H1 (cell line): Measurements from ENCODE around the gene ZSWIM6. TPM values are rescaled to one million over a fixed set of nuclear protein-coding genes. Genes with fewer than 3 reads are reported as not detected.

Experiments
- CBX5 ChIP-seq: fragments of 300-800, 300-1000 bp; sonication (generic); IDR thresholded peaks from 2 replicates; pipeline ENCODE4 v1.7.1; 2016; ENCODE audit warnings: antibody characterized with exemption, low read length, low read depth
- CBX8 ChIP-seq: fragments of 300-800, 300-1000 bp; sonication (generic); IDR thresholded peaks from 2 replicates; pipeline ENCODE4 v1.7.1; 2016; ENCODE audit warnings: low read depth, low read length, borderline replicate concordance
- CEBPB ChIP-seq: IDR thresholded peaks from 2 replicates; pipeline ENCODE4 v1.6.1; 2012; ENCODE audit warnings: low read depth, low read length
- CREB1 ChIP-seq: IDR thresholded peaks from 2 replicates; pipeline ENCODE4 v1.6.1; 2012; ENCODE audit warnings: inconsistent platforms
- EP300 ChIP-seq, 2 experiments: IDR thresholded peaks; 1 replicate in 1 of 2; 2 replicates in 1 of 2; pipeline ENCODE4 v1.6.1; 2011 to 2012; ENCODE audit warnings: low read depth in 2 of 2, low read length in 2 of 2, mild to moderate bottlenecking in 2 of 2, borderline replicate concordance in 1 of 2, inconsistent platforms in 1 of 2, moderate library complexity in 1 of 2
- EZH2 ChIP-seq: fragments of 200-600 bp; sonication (generic); IDR thresholded peaks from 2 replicates; pipeline ENCODE4 v1.7.1; 2012; ENCODE audit warnings: low read depth, mild to moderate bottlenecking, moderate library complexity, low read length, inconsistent platforms; ENCODE audit not compliant: severe bottlenecking
- FOSL1 ChIP-seq: IDR thresholded peaks from 2 replicates; pipeline ENCODE4 v1.6.1; 2011; ENCODE audit warnings: mild to moderate bottlenecking, low read depth, low read length, moderate library complexity; ENCODE audit not compliant: insufficient read depth
- MAX ChIP-seq: IDR thresholded peaks from 2 replicates; pipeline ENCODE4 v1.6.1; 2012; ENCODE audit warnings: inconsistent platforms
- NANOG ChIP-seq: IDR thresholded peaks from 2 replicates; pipeline ENCODE4 v1.6.1; 2011; ENCODE audit warnings: low read length, low read depth, mild to moderate bottlenecking, inconsistent platforms; ENCODE audit not compliant: insufficient read depth, poor library complexity, severe bottlenecking
- RFX5 ChIP-seq: IDR thresholded peaks from 2 replicates; pipeline ENCODE4 v1.6.1; 2011; ENCODE audit warnings: low read depth, low read length, improper control_type of control experiment, borderline replicate concordance
- polyA plus RNA-seq, 7 experiments: library from polyadenylated mRNA; depleted of rRNA in 3 of 7; stranded (reverse) in 5 of 7; unstranded in 2 of 7; fragments of >200 nt in 5 of 7; fragments of 200-250 nt in 2 of 7; gene quantifications; 1 replicate in 5 of 7; 2 replicates in 1 of 7; 4 replicates in 1 of 7; pipeline versions ENCODE4 v1.2.1 to v1.2.3, GENCODE V29; 2011 to 2013; ENCODE audit warnings: missing spikeins in 2 of 7, mixed read lengths in 2 of 7
- total RNA-seq: library from RNA; stranded (reverse); fragmentation: NEBNext Ultra II Directional; extraction: Animal tissue kit (Norgen Biotek cat#: 25700); gene quantifications from 2 replicates; pipeline ENCODE4 v1.2.1, GENCODE V29; 2021
- TF ChIP-seq, protein P1 (sequence below): fragments of 300-600 bp; sonication (generic); IDR thresholded peaks from 2 replicates; pipeline ENCODE4 v1.7.1; 2012; ENCODE audit warnings: low read length, moderate library complexity, mild to moderate bottlenecking, inconsistent platforms; ENCODE audit not compliant: insufficient replicate concordance

Gene ZSWIM6
- total and polyA plus RNA-seq, 2 of the 8 experiments (the other 6 are each of a cell fraction or from before 2014, with no cell fraction given) = 7.9 to 12.4 TPM

GRCh38 chr5:61307191-61307590 lies 24.9 kb upstream of the ZSWIM6 start (continued):
- TF ChIP-seq, protein P1, sequence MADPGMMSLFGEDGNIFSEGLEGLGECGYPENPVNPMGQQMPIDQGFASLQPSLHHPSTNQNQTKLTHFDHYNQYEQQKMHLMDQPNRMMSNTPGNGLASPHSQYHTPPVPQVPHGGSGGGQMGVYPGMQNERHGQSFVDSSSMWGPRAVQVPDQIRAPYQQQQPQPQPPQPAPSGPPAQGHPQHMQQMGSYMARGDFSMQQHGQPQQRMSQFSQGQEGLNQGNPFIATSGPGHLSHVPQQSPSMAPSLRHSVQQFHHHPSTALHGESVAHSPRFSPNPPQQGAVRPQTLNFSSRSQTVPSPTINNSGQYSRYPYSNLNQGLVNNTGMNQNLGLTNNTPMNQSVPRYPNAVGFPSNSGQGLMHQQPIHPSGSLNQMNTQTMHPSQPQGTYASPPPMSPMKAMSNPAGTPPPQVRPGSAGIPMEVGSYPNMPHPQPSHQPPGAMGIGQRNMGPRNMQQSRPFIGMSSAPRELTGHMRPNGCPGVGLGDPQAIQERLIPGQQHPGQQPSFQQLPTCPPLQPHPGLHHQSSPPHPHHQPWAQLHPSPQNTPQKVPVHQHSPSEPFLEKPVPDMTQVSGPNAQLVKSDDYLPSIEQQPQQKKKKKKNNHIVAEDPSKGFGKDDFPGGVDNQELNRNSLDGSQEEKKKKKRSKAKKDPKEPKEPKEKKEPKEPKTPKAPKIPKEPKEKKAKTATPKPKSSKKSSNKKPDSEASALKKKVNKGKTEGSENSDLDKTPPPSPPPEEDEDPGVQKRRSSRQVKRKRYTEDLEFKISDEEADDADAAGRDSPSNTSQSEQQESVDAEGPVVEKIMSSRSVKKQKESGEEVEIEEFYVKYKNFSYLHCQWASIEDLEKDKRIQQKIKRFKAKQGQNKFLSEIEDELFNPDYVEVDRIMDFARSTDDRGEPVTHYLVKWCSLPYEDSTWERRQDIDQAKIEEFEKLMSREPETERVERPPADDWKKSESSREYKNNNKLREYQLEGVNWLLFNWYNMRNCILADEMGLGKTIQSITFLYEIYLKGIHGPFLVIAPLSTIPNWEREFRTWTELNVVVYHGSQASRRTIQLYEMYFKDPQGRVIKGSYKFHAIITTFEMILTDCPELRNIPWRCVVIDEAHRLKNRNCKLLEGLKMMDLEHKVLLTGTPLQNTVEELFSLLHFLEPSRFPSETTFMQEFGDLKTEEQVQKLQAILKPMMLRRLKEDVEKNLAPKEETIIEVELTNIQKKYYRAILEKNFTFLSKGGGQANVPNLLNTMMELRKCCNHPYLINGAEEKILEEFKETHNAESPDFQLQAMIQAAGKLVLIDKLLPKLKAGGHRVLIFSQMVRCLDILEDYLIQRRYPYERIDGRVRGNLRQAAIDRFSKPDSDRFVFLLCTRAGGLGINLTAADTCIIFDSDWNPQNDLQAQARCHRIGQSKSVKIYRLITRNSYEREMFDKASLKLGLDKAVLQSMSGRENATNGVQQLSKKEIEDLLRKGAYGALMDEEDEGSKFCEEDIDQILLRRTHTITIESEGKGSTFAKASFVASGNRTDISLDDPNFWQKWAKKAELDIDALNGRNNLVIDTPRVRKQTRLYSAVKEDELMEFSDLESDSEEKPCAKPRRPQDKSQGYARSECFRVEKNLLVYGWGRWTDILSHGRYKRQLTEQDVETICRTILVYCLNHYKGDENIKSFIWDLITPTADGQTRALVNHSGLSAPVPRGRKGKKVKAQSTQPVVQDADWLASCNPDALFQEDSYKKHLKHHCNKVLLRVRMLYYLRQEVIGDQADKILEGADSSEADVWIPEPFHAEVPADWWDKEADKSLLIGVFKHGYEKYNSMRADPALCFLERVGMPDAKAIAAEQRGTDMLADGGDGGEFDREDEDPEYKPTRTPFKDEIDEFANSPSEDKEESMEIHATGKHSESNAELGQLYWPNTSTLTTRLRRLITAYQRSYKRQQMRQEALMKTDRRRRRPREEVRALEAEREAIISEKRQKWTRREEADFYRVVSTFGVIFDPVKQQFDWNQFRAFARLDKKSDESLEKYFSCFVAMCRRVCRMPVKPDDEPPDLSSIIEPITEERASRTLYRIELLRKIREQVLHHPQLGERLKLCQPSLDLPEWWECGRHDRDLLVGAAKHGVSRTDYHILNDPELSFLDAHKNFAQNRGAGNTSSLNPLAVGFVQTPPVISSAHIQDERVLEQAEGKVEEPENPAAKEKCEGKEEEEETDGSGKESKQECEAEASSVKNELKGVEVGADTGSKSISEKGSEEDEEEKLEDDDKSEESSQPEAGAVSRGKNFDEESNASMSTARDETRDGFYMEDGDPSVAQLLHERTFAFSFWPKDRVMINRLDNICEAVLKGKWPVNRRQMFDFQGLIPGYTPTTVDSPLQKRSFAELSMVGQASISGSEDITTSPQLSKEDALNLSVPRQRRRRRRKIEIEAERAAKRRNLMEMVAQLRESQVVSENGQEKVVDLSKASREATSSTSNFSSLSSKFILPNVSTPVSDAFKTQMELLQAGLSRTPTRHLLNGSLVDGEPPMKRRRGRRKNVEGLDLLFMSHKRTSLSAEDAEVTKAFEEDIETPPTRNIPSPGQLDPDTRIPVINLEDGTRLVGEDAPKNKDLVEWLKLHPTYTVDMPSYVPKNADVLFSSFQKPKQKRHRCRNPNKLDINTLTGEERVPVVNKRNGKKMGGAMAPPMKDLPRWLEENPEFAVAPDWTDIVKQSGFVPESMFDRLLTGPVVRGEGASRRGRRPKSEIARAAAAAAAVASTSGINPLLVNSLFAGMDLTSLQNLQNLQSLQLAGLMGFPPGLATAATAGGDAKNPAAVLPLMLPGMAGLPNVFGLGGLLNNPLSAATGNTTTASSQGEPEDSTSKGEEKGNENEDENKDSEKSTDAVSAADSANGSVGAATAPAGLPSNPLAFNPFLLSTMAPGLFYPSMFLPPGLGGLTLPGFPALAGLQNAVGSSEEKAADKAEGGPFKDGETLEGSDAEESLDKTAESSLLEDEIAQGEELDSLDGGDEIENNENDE = no peak
- TF ChIP-seq MAX (no peak), FOSL1 (no peak), CEBPB (no peak), CREB1 (no peak), EZH2 (no peak), CBX5 (no peak), EP300 (IDR thresholded peaks at IDR 0.05; ENCODE audit: borderline replicate concordance in 1 of 2, low read depth in 2 of 2, low read length in 2 of 2) (no peak), CBX8 (no peak), RFX5 (no peak), NANOG (no peak)
